Measurements from ENCODE around the gene B4GAT1. TPM values are rescaled to one million over a fixed set of nuclear protein-coding genes. Genes with fewer than 3 reads are reported as not detected.

Gene B4GAT1
- total and polyA plus RNA-seq, 2 of the 13 experiments (the other 11 are each of a cell fraction or from before 2014, with no cell fraction given): 40.4 to 109 TPM

GRCh38 chr11:66332371-66333219 is 14.8 kb downstream of the B4GAT1 start:
- Histone ChIP-seq H2AFZ (ENCODE audit: low read length) (no peak overlapping the region), H3K4me1 (ENCODE audit: insufficient read depth, low read length) (peaks cover 45% of the 10 kb centered on the region), H3K9ac (ENCODE audit: insufficient read depth, low read depth, low read length) (no peak overlapping the region), H3K27ac (ENCODE audit: extremely low read length, insufficient read depth, low read length) (no peak overlapping the region), H3K9me3 (ENCODE audit: low read length) (no peaks in the 10 kb centered on the region), H3K4me2 (ENCODE audit: low read depth, low read length) (no peak overlapping the region), H4K20me1 (ENCODE audit: insufficient read depth, low read length) (no peaks in the 10 kb centered on the region), H3K79me2 (ENCODE audit: insufficient read depth, low read length) (no peaks in the 10 kb centered on the region), H3K4me3 (replicated peaks in 1 of 3; ENCODE audit: insufficient read depth in 1 of 3, low read depth in 2 of 3, low read length in 3 of 3) (no peak overlapping the region), H3K27me3 (ENCODE audit: control insufficient read depth in 1 of 2, insufficient read depth in 2 of 2, low read length in 2 of 2) (no peaks in the 10 kb centered on the region), H3K36me3 (replicated peaks in 1 of 2; ENCODE audit: control insufficient read depth in 1 of 2, insufficient read depth in 2 of 2, low read length in 2 of 2) (no peaks in the 10 kb centered on the region)
- TF ChIP-seq ZNF629 (CRISPR knock-in tag; conservative IDR thresholded peaks at IDR 0.05): peak; percentile 80
- TF ChIP-seq, protein P1, sequence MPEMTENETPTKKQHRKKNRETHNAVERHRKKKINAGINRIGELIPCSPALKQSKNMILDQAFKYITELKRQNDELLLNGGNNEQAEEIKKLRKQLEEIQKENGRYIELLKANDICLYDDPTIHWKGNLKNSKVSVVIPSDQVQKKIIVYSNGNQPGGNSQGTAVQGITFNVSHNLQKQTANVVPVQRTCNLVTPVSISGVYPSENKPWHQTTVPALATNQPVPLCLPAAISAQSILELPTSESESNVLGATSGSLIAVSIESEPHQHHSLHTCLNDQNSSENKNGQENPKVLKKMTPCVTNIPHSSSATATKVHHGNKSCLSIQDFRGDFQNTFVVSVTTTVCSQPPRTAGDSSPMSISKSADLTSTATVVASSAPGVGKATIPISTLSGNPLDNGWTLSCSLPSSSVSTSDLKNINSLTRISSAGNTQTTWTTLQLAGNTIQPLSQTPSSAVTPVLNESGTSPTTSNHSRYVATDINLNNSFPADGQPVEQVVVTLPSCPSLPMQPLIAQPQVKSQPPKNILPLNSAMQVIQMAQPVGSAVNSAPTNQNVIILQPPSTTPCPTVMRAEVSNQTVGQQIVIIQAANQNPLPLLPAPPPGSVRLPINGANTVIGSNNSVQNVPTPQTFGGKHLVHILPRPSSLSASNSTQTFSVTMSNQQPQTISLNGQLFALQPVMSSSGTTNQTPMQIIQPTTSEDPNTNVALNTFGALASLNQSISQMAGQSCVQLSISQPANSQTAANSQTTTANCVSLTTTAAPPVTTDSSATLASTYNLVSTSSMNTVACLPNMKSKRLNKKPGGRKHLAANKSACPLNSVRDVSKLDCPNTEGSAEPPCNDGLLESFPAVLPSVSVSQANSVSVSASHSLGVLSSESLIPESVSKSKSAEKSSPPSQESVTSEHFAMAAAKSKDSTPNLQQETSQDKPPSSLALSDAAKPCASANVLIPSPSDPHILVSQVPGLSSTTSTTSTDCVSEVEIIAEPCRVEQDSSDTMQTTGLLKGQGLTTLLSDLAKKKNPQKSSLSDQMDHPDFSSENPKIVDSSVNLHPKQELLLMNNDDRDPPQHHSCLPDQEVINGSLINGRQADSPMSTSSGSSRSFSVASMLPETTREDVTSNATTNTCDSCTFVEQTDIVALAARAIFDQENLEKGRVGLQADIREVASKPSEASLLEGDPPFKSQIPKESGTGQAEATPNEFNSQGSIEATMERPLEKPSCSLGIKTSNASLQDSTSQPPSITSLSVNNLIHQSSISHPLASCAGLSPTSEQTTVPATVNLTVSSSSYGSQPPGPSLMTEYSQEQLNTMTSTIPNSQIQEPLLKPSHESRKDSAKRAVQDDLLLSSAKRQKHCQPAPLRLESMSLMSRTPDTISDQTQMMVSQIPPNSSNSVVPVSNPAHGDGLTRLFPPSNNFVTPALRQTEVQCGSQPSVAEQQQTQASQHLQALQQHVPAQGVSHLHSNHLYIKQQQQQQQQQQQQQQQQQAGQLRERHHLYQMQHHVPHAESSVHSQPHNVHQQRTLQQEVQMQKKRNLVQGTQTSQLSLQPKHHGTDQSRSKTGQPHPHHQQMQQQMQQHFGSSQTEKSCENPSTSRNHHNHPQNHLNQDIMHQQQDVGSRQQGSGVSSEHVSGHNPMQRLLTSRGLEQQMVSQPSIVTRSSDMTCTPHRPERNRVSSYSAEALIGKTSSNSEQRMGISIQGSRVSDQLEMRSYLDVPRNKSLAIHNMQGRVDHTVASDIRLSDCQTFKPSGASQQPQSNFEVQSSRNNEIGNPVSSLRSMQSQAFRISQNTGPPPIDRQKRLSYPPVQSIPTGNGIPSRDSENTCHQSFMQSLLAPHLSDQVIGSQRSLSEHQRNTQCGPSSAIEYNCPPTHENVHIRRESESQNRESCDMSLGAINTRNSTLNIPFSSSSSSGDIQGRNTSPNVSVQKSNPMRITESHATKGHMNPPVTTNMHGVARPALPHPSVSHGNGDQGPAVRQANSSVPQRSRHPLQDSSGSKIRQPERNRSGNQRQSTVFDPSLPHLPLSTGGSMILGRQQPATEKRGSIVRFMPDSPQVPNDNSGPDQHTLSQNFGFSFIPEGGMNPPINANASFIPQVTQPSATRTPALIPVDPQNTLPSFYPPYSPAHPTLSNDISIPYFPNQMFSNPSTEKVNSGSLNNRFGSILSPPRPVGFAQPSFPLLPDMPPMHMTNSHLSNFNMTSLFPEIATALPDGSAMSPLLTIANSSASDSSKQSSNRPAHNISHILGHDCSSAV (CRISPR knock-in tag; IDR thresholded peaks at IDR 0.05; ENCODE audit: borderline replicate concordance): no peak
- ATAC-seq (no peak), FAIRE-seq (no peak), DNase-seq (ENCODE audit: low spot score) (no peak)
- in situ Hi-C loops (cut with HindIII; ENCODE audit: extremely low pct_ligation_motif_present, low pct_unique_long_range_greater_than_20kb): no loop called here
- ChIA-PET CTCF (ENCODE audit: low intra/inter-chr PET ratio, low total read pairs) (no interaction called here), POLR2A (interaction anchor here (4.0 kb wide), 1 partner anchor 20 kb away, joined by 35 read pairs; no protein-coding TSS in a partner anchor)
- intact Hi-C loops (cut with micrococcal nuclease; ENCODE audit: unreplicated experiment): no loop called here
- WGBS (ENCODE audit: low lambda C conversion rate): 84% methylated on average over 18 of the region's 18 CpGs
- BruUV-seq (replicated peaks): no TSS peak
